HG03575 (cell line): ENCODE results near the gene CADPS2.

Experiments used
- ATAC-seq: cut with Tn5 transposase; IDR thresholded peaks from one replicate; pipeline ENCODE4 v1.9.1; 2021; ENCODE audit not compliant: unreplicated experiment, insufficient number of reproducible peaks, low FRiP score; ENCODE audit errors: extremely low read depth

The CADPS2 gene

GRCh38 chr7:122369756-122370155, 516.5 kb downstream of the CADPS2 start:
- no peak for ATAC-seq

DNA sequence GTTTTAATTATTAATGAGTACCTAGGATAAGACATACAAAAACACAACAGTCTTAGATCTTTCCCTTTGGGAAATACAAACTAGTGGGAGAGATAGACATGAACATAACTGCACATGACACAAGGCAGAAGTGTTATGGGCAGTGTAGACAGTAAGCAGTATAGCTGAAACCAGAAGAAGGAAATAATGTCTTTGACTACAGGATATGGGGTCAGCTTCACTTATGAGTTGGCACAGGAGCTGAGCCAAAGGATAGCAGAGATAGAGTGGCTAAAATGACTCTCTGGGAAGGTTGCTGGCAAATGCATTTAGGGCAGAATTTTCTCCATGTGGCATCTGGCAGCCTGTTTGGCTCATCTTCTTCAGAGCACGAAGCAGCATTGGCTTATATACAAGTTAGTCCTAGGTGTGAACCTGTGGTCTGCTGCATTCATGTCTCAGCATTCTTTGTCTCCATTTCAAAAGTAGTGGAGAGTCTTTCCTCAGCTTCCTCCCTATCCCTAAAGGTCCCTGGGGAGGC, 521.4 kb downstream of the CADPS2 start:
- ATAC-seq, result no peak

DNA sequence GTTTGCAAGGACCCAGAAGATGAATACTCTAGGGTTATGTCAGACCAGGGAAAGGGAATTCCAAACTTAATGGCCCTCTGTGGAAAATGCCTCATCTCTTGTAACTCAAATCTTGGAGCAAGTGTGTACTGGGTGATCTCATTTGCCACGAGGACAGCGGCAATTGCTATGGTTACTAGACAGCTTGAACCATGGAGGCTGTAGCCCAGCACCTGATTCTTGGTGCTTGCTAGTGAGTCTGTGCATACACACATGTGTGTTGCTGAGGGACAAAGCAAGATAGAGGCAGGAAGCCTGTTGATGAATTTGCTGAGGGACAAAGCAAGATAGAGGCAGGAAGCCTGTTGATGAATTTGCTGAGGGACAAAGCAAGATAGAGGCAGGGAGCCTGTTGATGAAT, 523.1 kb downstream of the CADPS2 start:
- ATAC-seq, result no peak

DNA sequence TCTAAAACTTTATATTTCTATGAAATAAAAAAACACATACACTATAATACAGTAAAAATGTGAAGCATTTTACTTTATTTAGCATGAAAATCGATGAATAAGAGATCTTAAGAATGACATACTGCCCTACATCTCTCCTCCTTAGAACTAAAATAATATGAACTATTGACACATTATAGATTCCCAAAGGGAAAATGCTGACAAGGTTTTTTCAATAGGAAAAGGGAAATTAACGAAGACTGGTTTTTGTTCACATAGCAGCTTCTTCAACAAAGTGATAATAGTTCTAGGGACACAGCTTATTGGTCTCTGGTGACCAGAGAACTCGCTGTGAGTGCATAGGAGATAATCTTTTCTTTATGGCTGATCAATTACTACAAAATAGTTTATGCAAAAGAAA, 523.8 kb downstream of the CADPS2 start:
- ATAC-seq, result no peak

- ATAC-seq, result no peak
Observed at GRCh38 chr7:122354656-122355055, 531.6 kb downstream of the CADPS2 start.

DNA sequence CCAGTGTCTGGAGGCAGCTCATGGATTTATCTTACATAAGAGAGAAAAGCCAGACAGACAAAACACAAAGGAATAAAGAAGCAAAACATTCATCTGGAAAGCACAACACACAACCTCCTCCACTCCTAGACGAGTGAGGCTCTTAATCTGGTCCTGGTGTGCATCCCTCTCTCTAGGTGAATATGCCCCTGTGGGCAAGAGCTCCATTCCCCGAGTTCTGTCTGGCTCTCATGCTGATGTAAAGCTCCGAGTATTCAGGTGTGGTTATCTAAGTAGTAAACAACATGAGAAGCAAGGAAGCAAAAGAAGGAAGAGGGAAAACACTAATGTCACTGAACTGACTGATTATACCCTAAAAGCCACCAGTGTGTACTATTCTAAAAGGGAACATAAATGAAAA, 533.8 kb downstream of the CADPS2 start:
- ATAC-seq, result no peak

GRCh38 chr7:122350701-122351100, 535.6 kb downstream of the CADPS2 start:
- no peak for ATAC-seq

GRCh38 chr7:122344303-122344620, 542.0 kb downstream of the CADPS2 start:
- no peak for ATAC-seq

DNA sequence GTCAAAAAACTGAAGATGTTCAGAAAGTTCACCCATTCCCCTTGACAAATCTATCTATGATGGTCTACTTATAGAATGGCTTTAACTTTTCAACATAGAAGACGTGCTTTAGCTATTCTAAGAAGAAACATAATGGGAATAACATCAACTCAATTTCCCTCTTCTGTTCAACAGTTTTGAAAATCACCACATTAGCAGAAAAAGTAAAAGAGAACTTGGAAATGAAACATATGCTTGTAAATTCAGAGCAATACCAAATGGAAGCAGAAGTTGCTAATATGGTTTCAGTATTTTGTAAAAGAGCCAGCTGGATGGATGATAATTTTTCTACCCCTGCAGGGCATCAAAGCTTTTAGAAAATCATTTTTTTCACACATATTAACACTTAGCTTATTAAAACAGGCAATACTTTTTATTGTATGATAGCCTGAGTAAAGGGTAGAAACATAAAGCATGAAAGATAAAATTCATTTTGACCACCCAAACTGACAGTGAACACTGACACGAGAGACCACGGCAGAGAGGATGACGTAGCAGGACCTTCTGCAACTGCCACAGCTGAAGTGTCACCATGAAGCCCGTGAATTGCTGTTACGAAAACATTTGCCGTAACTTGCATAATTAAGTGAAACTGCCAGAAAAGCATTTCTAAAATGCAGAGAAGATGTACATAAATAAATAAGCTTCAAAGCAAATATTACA, 542.5 kb downstream of the CADPS2 start:
- ATAC-seq, result no peak

DNA sequence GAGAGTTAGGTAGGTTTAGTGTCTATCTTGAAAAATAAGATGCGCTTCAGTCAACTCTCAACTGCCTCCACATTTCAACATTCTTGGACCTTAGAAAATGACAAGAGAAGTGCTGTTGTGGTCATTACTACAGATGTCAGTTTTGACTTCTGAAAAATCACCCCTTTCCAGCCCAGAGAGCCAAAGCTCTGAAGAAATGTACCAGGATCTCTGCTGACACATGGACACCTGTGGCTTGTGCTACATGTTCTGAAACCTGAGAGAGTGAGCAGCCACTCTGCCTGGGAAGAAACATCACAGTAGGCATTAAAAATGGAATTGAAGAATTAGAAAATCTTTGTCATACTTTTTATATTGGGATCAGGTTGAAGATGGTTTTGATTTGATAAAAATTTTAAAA, 545.8 kb downstream of the CADPS2 start:
- ATAC-seq, result no peak

- ATAC-seq, result no peak
Observed at GRCh38 chr7:122339145-122339904, 546.9 kb downstream of the CADPS2 start.

GRCh38 chr7:122337011-122337410, 549.2 kb downstream of the CADPS2 start:
- ATAC-seq, result no peak

DNA sequence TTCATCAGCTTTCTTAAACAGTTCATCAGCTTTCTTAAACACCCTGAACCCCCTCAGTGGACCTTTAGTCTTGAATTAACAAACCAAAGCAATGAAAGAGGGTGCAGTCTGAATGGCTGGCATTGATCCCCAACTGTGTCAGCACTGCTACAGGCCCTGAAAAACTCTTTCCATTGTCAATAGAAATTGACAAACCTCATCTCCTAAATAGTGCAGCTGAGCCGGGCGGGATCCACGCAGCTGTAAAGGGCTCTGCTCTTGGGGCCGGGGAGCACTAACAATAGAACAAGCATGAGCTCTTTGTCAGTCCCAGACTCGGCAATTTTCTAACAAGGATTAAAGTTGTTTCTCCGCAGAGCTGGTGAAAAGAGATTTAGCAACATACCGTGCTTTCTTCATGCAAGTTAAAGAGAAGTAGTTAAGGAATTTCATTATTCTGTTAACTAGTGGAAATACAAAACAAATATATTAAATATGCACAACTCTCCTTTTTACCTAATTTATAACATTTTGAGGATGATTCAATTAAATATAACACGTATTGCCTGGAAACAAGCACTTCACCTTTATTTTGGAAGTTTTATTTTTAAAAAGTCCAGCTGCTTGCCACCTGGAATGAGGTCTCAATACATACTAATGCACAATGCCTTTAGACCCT, 557.0 kb downstream of the CADPS2 start:
- no peak for ATAC-seq

DNA sequence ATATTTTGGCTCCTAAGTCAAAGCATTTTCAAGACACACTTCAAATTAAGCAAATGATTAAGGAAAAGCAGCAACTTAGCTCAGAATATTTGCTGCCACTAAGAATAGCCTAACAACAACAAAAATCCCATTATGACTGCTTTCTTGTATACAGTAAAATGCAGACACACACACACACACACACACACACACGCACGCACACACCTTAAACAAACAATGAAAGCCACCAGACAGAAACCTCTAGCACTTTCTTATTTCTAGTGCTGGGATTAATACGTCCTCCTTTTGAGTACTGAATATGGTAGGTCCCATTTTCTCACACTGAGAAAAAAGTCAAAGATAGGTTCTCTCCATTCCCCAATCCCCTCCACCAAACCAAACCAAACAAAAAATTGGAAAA, 558.3 kb downstream of the CADPS2 start:
- ATAC-seq, result no peak

GRCh38 chr7:122316467-122317388, 569.5 kb downstream of the CADPS2 start:
- no peak for ATAC-seq

GRCh38 chr7:122315507-122316466, 570.5 kb downstream of the CADPS2 start:
- no peak for ATAC-seq

GRCh38 chr7:122314284-122314683, 572.0 kb downstream of the CADPS2 start:
- no peak for ATAC-seq

DNA sequence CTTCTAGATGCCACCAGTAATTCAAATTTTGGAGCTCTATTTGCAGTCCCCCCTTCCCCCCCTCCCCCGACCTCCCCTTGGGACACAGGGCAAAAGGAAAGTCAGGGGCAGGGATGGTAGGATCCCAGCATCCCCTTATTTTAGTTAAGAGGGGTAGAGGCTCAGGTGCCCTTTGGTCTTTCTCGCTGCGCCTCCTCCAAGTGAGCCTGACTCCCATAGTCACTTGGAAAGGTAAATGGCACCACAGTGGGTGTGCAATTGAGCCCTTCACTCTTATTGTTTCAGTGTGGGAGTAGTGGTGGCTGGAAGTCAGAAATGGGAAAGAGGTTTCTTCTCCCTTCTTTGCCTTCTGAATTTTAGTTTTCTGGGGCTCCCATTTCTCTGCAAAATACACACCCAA, 573.5 kb downstream of the CADPS2 start:
- no peak for ATAC-seq
